Aorta (tissue), 5 donors: ENCODE data around the gene PRR5. TPM values are rescaled to one million over a fixed set of nuclear protein-coding genes. Genes with fewer than 3 reads are reported as not detected.
"Not testable (repeated sequence)": the region's sequence is repeated elsewhere in the genome, so short reads cannot be mapped to it uniquely, and the experiment has no call there.

Experiments
- ATAC-seq: fragments of 200-7000 bp; cut with Tn5 transposase; one replicate; pipeline ENCODE4 v1.9.1; 2022; ENCODE audit warnings: moderate library complexity; ENCODE audit not compliant: low FRiP score
- DNase-seq, 2 donors: peaks; one replicate each; pipeline ENCODE4 v3.0.0-alpha.2; 2020
- H3K27ac ChIP-seq, 2 donors: one replicate each; pipeline ENCODE4 v1.5.1; 2013; ENCODE audit warnings: low read length in 2 of 2, mild to moderate bottlenecking in 2 of 2, moderate library complexity in 2 of 2, control low read depth in 1 of 2, inconsistent platforms in 1 of 2, low read depth in 1 of 2
- H3K27me3 ChIP-seq, 2 donors: one replicate each; pipeline ENCODE4 v1.6.1; 2013; ENCODE audit warnings: control low read depth in 1 of 2, low read length in 1 of 2, mild to moderate bottlenecking in 1 of 2, moderate library complexity in 1 of 2; ENCODE audit not compliant: insufficient read depth in 2 of 2, control insufficient read depth in 1 of 2
- H3K36me3 ChIP-seq, 2 donors: one replicate each; pipeline ENCODE4 v1.6.1; 2013; ENCODE audit warnings: control low read depth in 1 of 2, low read length in 1 of 2, mild to moderate bottlenecking in 1 of 2; ENCODE audit not compliant: insufficient read depth in 2 of 2, control insufficient read depth in 1 of 2
- H3K4me1 ChIP-seq, 2 donors: one replicate each; pipeline ENCODE4 v1.6.1; 2013; ENCODE audit warnings: low read length in 2 of 2, control low read depth in 1 of 2, mild to moderate bottlenecking in 1 of 2, moderate library complexity in 1 of 2; ENCODE audit not compliant: insufficient read depth in 2 of 2, control insufficient read depth in 1 of 2
- H3K4me3 ChIP-seq, 2 donors: one replicate each; pipeline ENCODE4 v1.5.1; 2013; ENCODE audit warnings: low read length in 2 of 2, control low read depth in 1 of 2, mild to moderate bottlenecking in 1 of 2
- H3K9me3 ChIP-seq: one replicate; pipeline ENCODE4 v1.6.1; 2013; ENCODE audit warnings: mild to moderate bottlenecking, low read length; ENCODE audit not compliant: control insufficient read depth
- WGBS, 2 donors: extraction: QIAGEN DNeasy Blood & Tissue Kit; methylation state at CpG; one replicate each; pipeline ENCODE4 v1.1.7; 2013; 5-methylcytosine and 5-hydroxymethylcytosine counted together
- intact Hi-C, 2 donors: fragments of 100-400 bp; cut with DNase I; formaldehyde crosslinking; loops; one replicate each; pipeline versions ENCODE4 v1.14.2 to v1.15.0; 2022
- polyA plus RNA-seq, 2 donors: library from polyadenylated mRNA; stranded (reverse); fragments of 200-250 nt; gene quantifications; one replicate each; pipeline ENCODE4 v1.2.3, GENCODE V29; 2013
- total RNA-seq, 2 donors: library from RNA; stranded (reverse); fragmentation: NEBNext Ultra II Directional; extraction: Animal tissue kit (Norgen Biotek cat#: 25700); gene quantifications; one replicate each; pipeline ENCODE4 v1.2.1, GENCODE V29; 2021
- donor health status: healthy with polysubstance abuse.
- donor health status: Bipolar disorder and iron deficiency.
- donor health status: DM: no; HTN: no; CAD: no.
- donor health status: DM: no; HTN: no; CAD: no.
- donor health status: DM: yes; HTN: yes; CAD: no.

The PRR5 gene
- total and polyA plus RNA-seq, 4 donors = 1.3 to 15.3 (median 9.9) TPM

DNA sequence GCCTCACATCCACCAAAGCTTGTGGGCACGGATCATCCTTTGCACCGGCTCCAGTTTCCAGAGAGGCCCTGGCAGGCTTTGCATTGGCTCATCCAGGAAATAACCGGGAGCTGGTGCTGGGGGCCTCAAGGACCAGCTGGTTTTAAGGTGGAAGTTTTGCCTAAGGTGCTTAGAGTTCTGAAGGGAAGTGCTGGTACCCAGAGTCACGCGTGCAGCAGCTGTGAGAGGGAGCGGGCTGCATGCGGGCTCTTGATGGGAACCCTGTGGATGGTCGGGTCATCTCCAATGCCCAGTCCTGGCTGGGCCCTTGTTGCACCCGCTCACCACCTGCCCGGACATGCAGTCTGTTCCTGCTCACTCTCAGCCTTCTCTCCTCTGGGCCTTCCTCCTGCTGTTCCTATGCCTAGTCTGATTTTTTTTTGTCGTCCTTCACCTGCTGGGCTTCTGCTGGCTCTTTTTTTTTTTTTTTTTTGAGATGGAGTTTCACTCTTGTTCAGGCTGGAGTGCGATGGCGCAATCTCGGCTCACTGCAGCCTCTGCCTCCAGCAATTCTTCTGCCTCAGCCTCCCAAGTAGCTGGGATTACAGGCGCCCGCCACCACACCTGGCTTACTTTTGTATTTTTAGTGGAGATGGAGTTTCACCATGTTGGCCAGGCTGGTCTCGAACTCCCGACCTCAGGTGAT, 24.0 kb upstream of the PRR5 start:
- Histone ChIP-seq H3K27ac (no peak overlapping the region), H3K27me3 (no peaks in the 10 kb centered on the region), H3K4me1 (no peaks in the 10 kb centered on the region), H3K9me3 (no peaks in the 10 kb centered on the region), H3K36me3 (no peaks in the 10 kb centered on the region), H3K4me3 (no peak overlapping the region)
- intact Hi-C loops = no loop called here
- ATAC-seq (no peak), DNase-seq (no peak)
- 87 to 89% methylated on average over 18 of the region's 18 CpGs for WGBS, 2 donors

DNA sequence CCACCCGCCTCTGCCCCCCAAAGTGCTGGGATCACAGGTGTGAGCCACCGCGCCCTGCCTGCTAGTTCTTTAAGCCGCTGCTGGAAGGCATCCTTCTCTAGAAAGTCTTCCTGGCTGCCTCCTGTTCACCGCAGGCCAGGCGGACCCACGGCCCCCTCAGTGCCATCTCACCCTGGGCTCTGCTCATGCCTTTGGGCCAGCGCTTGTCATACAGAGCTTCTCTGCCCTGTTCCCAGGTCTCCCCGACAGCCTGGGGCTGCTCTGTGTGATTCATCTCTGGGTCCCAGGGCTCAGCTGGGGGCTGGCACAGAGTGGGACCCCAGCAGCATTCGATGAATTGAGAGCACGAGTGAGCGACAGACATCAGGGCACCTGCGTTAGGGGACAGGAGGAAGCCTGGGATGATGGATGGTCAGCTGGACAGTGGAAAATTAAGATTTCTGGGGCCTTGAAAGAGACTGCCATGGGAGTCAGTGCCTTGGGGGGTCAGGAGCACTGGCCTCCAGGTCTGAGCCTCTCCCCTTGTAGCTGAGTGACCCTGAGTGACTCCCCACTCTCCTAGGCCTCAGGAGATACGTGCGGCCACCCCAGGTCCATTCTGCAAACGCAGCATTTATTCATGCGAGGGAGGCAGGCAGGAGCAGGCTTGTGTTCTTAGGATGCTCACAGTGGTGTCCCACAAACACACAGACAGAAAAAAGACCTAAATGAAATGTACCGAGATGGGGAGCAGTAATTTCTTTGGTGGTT, 23.3 kb upstream of the PRR5 start:
- H3K36me3 ChIP-seq = no peaks in the 10 kb centered on the region
- no peaks in the 10 kb centered on the region for H3K9me3 ChIP-seq
- ATAC-seq (no peak), DNase-seq (no peak)
- intact Hi-C loops = no loop called here
- H3K27ac ChIP-seq = no peak overlapping the region
- no peaks in the 10 kb centered on the region for H3K4me1 ChIP-seq
- H3K27me3 ChIP-seq = no peaks in the 10 kb centered on the region
- 91 to 95% methylated on average over 18 of the region's 18 CpGs for WGBS, 2 donors
- H3K4me3 ChIP-seq = no peak overlapping the region

DNA sequence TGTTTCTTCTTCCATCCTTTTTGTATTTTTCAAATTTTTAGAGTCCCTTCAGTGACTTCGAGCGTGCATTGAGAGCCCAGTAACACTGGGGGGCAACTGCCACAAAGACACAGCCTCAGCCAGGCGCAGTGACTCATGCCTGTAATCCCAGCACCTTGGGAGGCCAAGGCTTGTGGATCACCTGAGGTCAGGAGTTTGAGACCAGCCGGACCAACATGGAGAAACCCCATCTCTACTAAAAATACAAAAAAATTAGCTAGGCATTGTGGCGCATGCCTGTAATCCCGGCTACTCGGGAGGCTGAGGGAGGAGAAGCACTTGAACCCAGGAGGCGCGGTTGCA, 22.7 kb upstream of the PRR5 start:
- H3K36me3 ChIP-seq, H3K27ac ChIP-seq, H3K27me3 ChIP-seq, ATAC-seq, H3K4me1 ChIP-seq, intact Hi-C loops, DNase-seq, H3K4me3 ChIP-seq, H3K9me3 ChIP-seq: not testable (repeated sequence)
- 93 to 95% methylated on average over 9 of the region's 9 CpGs for WGBS, 2 donors

- no peaks in the 10 kb centered on the region for H3K4me1 ChIP-seq
- no peak overlapping the region for H3K27ac ChIP-seq
- no peak overlapping the region for H3K4me3 ChIP-seq
- H3K9me3 ChIP-seq = no peaks in the 10 kb centered on the region
- 56 to 63% methylated on average over 5 of the region's 5 CpGs for WGBS, 2 donors
- ATAC-seq = no peak
- H3K36me3 ChIP-seq = no peaks in the 10 kb centered on the region
- H3K27me3 ChIP-seq = no peaks in the 10 kb centered on the region
- no peak for DNase-seq
- intact Hi-C loops = no loop called here
These were observed 21.9 kb upstream of the PRR5 start for GRCh38 chr22:44680058-44680457.

DNA sequence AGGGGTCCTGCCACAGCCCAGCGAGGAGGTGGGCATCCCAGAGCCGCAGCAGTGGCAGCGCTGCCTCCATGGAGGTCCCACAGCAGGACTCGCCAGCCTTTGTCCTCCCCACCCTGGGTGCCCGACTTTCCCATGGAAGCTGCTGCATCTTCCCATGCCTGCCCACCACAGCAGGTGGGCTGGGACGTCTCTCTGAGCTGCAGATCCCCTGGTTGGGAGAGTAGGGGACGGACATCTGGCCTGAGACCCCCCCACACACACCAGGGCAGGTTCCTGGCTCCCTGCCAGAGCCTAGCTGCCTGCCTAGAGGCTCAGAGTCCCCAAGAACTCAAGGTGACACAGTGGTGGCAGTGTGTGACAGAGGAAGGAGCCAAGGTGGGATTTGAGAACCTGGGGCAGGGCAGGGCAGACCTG, 21.5 kb upstream of the PRR5 start:
- Histone ChIP-seq H3K27me3 (no peaks in the 10 kb centered on the region), H3K4me1 (no peaks in the 10 kb centered on the region), H3K4me3 (no peak overlapping the region), H3K27ac (no peak overlapping the region), H3K9me3 (no peaks in the 10 kb centered on the region), H3K36me3 (no peaks in the 10 kb centered on the region)
- intact Hi-C loops = no loop called here
- DNase-seq (no peak), ATAC-seq (no peak)
- 66 to 72% methylated on average over 7 of the region's 7 CpGs for WGBS, 2 donors

GRCh38 chr22:44682556-44683168, 19.3 kb upstream of the PRR5 start:
- 87 to 94% methylated on average over 11 of the region's 11 CpGs for WGBS, 2 donors
- no peak for ATAC-seq
- no peaks in the 10 kb centered on the region for H3K36me3 ChIP-seq

DNA sequence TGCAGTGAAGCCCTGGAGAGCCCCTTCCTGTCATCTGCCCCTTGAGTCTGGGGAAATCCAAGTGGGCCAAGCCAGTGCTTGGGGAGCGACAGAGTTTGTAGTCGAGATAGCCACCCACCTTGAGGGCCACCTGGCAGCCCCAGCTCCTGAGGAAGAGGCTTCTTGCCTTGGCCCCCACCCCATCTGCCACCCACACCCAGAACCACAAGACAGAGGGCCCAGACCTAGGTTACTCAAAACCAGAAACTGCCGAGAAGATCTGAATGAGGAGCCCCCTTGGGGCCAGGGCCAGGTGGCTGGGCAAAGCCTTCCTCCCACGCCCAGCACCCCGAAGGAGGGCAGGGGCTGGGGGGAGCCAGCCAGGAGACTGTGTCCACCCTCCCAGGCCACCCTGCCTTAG, 18.8 kb upstream of the PRR5 start:
- no peaks in the 10 kb centered on the region for H3K4me1 ChIP-seq
- H3K27me3 ChIP-seq = no peaks in the 10 kb centered on the region
- ATAC-seq (no peak), DNase-seq (no peak)
- intact Hi-C loops = no loop called here
- WGBS, 2 donors = 88 to 92% methylated on average over 5 of the region's 5 CpGs
- H3K27ac ChIP-seq = no peak overlapping the region
- no peak overlapping the region for H3K4me3 ChIP-seq
- no peaks in the 10 kb centered on the region for H3K36me3 ChIP-seq
- no peaks in the 10 kb centered on the region for H3K9me3 ChIP-seq

More at GRCh38 chr22:44682556-44683168, 19.3 kb upstream of the PRR5 start:
- no peaks in the 10 kb centered on the region for H3K4me1 ChIP-seq
- no peaks in the 10 kb centered on the region for H3K27me3 ChIP-seq
- H3K9me3 ChIP-seq = no peaks in the 10 kb centered on the region
- H3K4me3 ChIP-seq = no peak overlapping the region
- intact Hi-C loops = no loop called here
- no peak overlapping the region for H3K27ac ChIP-seq
- no peak for DNase-seq

- Histone ChIP-seq H3K4me1 (no peaks in the 10 kb centered on the region), H3K27me3 (no peaks in the 10 kb centered on the region), H3K36me3 (no peaks in the 10 kb centered on the region), H3K27ac (no peak overlapping the region), H3K9me3 (no peaks in the 10 kb centered on the region), H3K4me3 (no peak overlapping the region)
- DNase-seq (no peak), ATAC-seq (no peak)
- intact Hi-C loops = no loop called here
- WGBS, 2 donors = 89 to 93% methylated on average over 7 to 8 of the region's 8 CpGs
These were observed 18.1 kb upstream of the PRR5 start for GRCh38 chr22:44683881-44684280.
